ENCODE data around the gene TCF3.
A peak's percentile ranks its signal among the peaks of the same experiment; 100 is the strongest.

Gene TCF3

DNA sequence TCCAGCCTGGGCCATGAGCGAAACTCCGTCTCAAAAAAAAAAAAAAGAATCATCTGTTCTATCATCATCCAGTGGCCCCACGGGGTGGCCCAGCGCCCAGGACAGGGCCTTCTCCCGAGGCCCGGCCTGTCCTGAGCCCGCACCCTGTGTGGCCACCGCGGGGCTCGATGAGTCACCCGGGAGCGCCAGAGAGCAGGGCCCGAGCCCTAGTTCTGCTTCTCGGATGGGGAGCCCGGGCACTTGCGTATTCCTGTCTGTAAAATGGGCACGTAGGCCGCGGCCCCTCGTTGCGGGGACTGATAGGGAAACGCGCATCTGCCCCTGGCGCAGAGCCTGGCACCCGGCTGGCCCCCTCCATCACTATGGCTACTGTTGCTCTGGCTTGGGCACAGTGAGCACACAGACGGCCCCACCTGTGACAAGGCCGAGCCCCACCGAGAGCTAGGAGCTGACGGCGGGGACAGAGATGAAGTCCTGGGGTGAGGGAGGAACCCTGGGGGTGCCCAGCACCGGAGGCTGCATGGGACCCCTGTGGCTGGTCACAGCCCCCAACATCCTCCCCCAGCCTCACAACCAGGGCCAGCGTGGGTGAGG lies 25.9 kb downstream of the TCF3 start:
- TF ChIP-seq, protein P1, sequence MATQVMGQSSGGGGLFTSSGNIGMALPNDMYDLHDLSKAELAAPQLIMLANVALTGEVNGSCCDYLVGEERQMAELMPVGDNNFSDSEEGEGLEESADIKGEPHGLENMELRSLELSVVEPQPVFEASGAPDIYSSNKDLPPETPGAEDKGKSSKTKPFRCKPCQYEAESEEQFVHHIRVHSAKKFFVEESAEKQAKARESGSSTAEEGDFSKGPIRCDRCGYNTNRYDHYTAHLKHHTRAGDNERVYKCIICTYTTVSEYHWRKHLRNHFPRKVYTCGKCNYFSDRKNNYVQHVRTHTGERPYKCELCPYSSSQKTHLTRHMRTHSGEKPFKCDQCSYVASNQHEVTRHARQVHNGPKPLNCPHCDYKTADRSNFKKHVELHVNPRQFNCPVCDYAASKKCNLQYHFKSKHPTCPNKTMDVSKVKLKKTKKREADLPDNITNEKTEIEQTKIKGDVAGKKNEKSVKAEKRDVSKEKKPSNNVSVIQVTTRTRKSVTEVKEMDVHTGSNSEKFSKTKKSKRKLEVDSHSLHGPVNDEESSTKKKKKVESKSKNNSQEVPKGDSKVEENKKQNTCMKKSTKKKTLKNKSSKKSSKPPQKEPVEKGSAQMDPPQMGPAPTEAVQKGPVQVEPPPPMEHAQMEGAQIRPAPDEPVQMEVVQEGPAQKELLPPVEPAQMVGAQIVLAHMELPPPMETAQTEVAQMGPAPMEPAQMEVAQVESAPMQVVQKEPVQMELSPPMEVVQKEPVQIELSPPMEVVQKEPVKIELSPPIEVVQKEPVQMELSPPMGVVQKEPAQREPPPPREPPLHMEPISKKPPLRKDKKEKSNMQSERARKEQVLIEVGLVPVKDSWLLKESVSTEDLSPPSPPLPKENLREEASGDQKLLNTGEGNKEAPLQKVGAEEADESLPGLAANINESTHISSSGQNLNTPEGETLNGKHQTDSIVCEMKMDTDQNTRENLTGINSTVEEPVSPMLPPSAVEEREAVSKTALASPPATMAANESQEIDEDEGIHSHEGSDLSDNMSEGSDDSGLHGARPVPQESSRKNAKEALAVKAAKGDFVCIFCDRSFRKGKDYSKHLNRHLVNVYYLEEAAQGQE (IDR thresholded peaks at IDR 0.05; ENCODE audit: low read depth): no peak
- TF ChIP-seq TCF12 (IDR thresholded peaks at IDR 0.05; ENCODE audit: low read depth) (no peak), ZBTB7A (IDR thresholded peaks at IDR 0.05; ENCODE audit: low read depth) (no peak), EP300 (IDR thresholded peaks at IDR 0.05; ENCODE audit: borderline replicate concordance) (no peak), TEAD4 (IDR thresholded peaks at IDR 0.05) (no peak), NFIC (IDR thresholded peaks at IDR 0.05) (no peak), CREB1 (IDR thresholded peaks at IDR 0.05; ENCODE audit: low read depth) (no peak)

DNA sequence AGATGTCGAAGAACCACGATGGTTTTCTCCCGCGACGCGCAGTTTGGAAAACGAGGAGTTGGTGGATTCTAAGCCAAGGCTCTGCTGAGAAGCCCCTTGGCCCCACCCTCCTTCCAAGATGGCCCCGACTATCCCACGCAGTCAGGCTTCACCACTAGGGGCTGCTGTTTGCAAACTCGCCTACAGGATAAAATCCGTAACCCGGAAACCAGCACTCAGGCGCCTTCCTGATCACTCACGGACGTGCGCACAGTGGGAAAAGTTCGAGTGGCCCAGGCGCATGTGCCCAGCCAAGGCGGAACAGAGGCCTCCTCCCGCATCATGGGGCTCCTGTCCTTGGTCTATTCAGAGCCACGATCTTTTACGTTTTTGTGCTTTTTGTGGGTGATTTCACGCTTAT lies 28.0 kb downstream of the TCF3 start:
- TF ChIP-seq RAD21 (IDR thresholded peaks at IDR 0.05; ENCODE audit: low read depth) (peak; percentile 57), YY1 (IDR thresholded peaks at IDR 0.05; ENCODE audit: low read depth) (peak; percentile 86), NFIC (IDR thresholded peaks at IDR 0.05) (no peak), TEAD4 (IDR thresholded peaks at IDR 0.05) (no peak), TAF1 (IDR thresholded peaks at IDR 0.05; ENCODE audit: low read depth) (no peak)

GRCh38 chr19:1622541-1622940 lies 29.9 kb downstream of the TCF3 start:
- TF ChIP-seq TAF1 (IDR thresholded peaks at IDR 0.05; ENCODE audit: low read depth) (no peak), YY1 (IDR thresholded peaks at IDR 0.05; ENCODE audit: low read depth) (no peak), FOXM1 (IDR thresholded peaks at IDR 0.05; ENCODE audit: borderline replicate concordance, low read depth) (no peak), TEAD4 (IDR thresholded peaks at IDR 0.05) (no peak), RAD21 (IDR thresholded peaks at IDR 0.05; ENCODE audit: low read depth) (no peak), NFIC (IDR thresholded peaks at IDR 0.05) (no peak)
- TF ChIP-seq, protein P2, sequence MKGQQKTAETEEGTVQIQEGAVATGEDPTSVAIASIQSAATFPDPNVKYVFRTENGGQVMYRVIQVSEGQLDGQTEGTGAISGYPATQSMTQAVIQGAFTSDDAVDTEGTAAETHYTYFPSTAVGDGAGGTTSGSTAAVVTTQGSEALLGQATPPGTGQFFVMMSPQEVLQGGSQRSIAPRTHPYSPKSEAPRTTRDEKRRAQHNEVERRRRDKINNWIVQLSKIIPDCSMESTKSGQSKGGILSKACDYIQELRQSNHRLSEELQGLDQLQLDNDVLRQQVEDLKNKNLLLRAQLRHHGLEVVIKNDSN (IDR thresholded peaks at IDR 0.05): no peak

DNA sequence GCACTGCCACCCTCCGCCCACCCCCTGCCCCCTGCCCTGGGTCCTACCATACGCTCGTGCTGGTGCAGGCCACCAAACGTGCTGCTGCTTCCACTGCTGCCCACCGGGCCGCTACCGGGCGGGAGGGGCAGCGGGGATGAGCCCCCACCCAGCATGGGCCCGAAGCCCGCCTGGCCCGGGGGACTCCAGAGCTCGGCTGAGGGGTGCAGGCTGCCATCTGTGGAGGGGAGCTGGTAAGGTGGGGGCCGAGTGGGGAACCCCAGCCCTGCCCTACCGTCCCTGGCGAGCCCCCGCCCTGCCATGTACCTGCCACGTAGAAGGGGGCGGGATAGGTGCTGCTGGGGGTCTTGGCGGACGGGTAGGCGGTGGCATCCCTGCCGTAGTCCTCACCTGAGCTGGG lies 30.4 kb downstream of the TCF3 start:
- TF ChIP-seq TEAD4 (IDR thresholded peaks at IDR 0.05) (no peak), CEBPB (IDR thresholded peaks at IDR 0.05) (no peak)

DNA sequence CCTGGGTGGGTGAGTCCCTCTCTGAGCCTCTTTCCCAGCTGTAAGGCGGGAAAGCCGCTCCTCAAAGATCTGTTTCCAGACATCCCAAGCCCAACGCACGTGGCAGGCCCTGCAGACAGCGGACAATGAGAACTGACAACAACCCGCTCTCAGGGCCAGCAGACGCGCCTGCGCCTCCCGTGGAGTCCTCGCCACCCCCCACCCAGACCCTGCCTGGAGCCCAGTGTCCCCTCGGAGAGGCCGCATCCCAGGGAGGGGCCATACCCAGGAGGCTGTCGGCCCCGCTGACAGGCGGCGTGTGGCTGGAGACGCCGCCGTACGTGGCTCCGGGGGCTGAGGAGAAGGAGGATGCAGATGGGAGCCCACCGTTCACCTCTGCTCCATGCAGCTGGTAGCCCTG lies 30.8 kb downstream of the TCF3 start:
- TF ChIP-seq CEBPB (IDR thresholded peaks at IDR 0.05) (no peak), ZBTB7A (IDR thresholded peaks at IDR 0.05; ENCODE audit: low read depth) (no peak), TEAD4 (IDR thresholded peaks at IDR 0.05) (no peak), EP300 (IDR thresholded peaks at IDR 0.05; ENCODE audit: borderline replicate concordance) (no peak), TAF1 (IDR thresholded peaks at IDR 0.05; ENCODE audit: low read depth) (no peak), NFIC (IDR thresholded peaks at IDR 0.05) (no peak)
- TF ChIP-seq, protein P1 (IDR thresholded peaks at IDR 0.05; ENCODE audit: low read depth): no peak

GRCh38 chr19:1621021-1621420 lies 31.4 kb downstream of the TCF3 start:
- TF ChIP-seq RAD21 (IDR thresholded peaks at IDR 0.05; ENCODE audit: low read depth) (no peak), NFIC (IDR thresholded peaks at IDR 0.05) (no peak), CREB1 (IDR thresholded peaks at IDR 0.05; ENCODE audit: low read depth) (no peak), TAF1 (IDR thresholded peaks at IDR 0.05; ENCODE audit: low read depth) (no peak), ZBTB7A (IDR thresholded peaks at IDR 0.05; ENCODE audit: low read depth) (no peak), YY1 (IDR thresholded peaks at IDR 0.05; ENCODE audit: low read depth) (no peak), FOXM1 (IDR thresholded peaks at IDR 0.05; ENCODE audit: borderline replicate concordance, low read depth) (no peak), CEBPB (IDR thresholded peaks at IDR 0.05) (no peak), MAX (IDR thresholded peaks at IDR 0.05) (no peak), EGR1 (IDR thresholded peaks at IDR 0.05) (no peak), EP300 (IDR thresholded peaks at IDR 0.05; ENCODE audit: borderline replicate concordance) (no peak), TCF12 (IDR thresholded peaks at IDR 0.05; ENCODE audit: low read depth) (no peak), TEAD4 (IDR thresholded peaks at IDR 0.05) (no peak)
- TF ChIP-seq, protein P2 (IDR thresholded peaks at IDR 0.05): no peak
- TF ChIP-seq, protein P1 (IDR thresholded peaks at IDR 0.05; ENCODE audit: low read depth): no peak

Data from Ishikawa (cell line).